RKO (cell line): ENCODE measurements around the gene ZBTB20.

ENCODE experiments used
- DNase-seq: peaks from one replicate; pipeline ENCODE4 v3.0.0-alpha.2; 2016; ENCODE audit warnings: low spot score

The ZBTB20 gene

DNA sequence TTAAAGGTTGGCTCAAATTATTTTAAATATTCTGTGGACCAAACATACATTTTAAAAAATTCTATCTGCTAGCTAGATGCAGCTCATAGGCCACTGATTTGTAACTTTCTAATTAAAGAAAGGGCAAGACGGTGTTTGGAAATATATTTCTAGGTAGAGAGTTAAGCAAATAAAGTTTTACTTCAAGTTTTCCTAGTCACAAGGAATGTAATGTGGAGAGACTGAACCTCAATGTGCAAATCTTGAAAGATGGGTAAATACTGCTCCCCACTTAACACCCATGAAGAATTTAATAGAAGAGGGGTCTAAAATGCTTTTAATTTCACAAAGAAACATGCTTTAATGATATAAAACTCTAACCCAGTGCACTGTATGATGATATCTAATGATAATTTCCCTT is 678.0 kb downstream of the ZBTB20 start:
- DNase-seq: no peak

DNA sequence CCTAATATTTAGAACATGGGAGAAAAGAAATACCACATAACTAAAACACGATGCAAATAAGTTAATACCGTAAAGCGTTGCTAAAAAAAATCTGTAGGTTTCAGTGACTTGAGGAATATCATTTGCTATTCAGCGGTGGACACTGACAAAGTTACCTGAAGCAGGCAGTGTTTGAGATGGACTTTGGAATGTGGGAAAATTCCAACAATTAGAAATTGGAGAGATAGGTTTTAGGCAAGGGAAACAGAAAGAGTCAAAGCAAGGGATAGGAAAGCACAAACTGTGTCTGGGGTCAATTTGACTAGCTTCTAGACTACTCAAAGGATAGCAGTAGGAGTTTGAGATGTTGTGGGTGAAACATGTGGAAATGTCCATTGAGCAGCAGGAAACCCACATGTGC is 680.3 kb downstream of the ZBTB20 start:
- no peak for DNase-seq

DNA sequence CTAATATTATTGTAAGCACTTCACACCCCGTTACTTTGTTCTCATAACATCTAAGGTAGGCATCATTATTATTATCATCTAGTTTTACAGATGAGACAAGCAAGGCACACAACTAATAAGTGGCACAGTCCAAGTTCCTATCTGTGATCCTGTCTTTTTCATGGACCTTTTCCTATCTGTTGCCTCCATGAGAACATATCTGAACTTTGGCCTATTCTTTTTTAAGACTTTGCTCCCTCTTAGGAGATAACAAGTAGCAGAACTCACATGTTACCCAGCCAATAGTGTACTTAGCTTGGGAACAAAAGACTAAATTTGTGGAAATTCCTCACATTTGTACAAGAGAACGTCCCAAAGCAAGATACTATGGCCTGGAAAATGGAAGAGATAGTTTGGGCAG is 680.8 kb downstream of the ZBTB20 start:
- DNase-seq: no peak

DNA sequence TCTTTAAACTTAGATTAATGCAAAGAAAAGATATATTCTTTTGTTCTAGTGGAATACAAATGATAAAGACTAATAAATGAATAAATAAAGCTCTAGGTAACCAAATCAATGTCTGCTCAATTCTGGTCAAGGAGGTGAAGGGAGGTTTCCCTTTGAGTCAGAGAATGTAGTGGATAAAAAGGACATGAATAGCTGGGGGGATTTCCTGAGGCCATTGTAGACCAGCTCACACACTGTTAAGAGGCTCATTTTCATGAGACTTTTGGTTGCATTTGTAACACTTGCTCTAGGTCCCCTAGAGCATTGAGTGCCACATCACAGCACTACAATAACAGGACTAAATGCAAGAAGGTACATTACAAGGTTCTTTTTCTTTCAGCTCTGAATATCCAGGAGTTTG is 682.5 kb downstream of the ZBTB20 start:
- no peak for DNase-seq

DNA sequence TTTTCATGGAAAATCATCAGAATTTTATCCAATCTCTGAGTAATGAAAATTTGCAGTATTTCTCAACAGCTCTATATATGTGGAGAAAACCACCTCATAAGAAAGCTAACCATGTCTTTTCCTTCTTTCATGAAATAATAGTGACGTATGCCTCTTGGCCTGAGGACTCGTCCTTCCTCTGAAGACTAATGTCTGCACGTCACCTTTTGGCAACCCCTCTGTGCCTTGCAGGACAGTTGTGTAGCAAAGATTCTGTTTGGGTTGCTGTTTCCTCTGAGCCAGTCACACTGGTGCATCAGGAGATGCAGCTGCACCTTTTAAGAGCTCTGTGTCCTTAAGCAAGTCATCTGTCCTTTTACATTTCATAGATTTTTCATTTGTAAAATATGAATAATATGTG is 684.3 kb downstream of the ZBTB20 start:
- no peak for DNase-seq

DNA sequence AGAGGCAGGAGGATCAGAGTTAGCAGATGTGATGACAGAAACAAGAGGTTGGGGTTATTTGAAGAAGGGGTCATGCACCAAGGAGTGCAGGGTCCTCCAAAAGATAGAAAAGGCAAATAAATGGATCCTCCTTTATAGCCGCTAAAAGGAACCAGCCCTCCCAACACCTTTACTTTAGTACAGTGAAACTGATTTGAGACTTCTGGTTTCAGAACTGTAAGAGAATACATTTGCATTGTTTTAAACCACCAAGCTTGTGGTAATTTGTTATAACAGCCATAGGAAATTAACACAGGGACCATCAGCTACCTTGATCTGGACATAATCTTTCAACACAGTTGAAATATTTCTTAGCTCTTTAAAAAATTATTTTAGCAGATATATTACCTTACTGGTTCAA is 686.6 kb downstream of the ZBTB20 start:
- DNase-seq: no peak

DNA sequence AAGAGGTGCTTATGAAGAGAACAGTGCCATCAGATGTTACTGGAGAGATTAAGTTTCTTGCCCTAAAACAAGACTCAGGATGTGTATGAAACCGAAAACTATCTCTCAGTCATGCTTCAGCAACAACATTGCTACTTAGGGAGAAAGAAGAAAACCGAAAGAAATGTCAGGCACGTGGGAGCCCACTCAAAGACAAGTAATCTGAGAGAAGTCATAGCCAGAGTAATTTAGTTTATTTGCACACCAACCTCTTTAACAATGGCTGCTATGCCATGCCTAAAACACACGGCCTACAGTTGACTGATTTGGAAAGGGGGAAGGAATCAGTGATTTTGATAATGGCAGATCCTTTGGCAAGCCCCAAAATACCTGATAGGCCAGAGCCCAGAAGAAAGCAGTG is 690.3 kb downstream of the ZBTB20 start:
- no peak for DNase-seq

DNA sequence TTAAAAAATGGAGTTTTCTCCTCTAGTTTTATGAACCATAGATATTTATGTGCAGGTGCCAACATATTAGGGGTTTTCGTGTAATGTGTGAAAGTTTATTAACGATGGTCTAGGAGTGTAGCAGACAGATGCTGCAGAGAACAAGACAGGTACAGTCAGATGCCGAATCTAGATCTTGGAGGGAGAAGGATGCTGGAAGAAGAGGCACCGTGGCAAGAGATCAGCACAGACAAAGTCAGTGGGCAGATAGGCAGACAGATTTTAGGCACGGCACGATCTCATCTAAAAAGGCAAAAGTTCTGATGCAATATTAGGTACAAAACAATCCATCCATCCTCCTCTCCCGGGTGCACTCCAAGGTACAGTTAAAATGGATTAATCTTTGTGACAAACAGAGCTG is 691.7 kb downstream of the ZBTB20 start:
- DNase-seq: no peak

DNA sequence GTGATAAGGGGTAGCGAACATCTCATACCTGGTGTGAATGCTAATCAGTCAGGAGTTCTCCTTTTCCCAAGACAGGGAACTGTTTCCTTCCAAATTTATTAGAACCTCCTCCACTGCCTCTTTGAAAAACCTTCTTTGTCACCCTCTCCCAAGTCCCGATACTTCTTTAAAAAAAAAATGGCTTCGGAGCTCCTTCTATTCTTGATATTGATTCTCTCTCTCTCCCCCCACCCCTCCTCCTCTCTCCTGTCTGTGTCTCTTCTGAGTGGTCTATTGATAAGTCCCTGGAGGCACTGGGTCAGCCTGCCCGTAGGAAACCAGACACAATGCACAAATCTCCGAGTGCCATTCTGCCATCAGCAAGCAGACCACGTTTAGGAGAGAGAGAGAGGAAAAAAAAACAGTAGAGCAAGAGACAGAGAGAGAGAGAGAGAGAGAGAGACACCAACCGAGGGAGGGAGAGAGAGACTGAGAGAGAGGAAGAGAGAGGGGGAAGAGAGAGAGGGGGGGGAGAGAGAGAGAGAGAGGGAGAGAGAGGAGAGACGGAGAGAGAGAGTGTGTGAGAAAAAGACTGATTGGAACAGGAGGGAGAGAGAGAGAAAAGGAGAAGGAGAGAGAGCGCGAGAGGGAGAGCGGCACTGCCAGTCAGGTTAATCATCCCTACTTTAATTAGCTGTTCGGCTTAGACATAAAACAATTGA is 692.4 kb downstream of the ZBTB20 start:
- no peak for DNase-seq

DNA sequence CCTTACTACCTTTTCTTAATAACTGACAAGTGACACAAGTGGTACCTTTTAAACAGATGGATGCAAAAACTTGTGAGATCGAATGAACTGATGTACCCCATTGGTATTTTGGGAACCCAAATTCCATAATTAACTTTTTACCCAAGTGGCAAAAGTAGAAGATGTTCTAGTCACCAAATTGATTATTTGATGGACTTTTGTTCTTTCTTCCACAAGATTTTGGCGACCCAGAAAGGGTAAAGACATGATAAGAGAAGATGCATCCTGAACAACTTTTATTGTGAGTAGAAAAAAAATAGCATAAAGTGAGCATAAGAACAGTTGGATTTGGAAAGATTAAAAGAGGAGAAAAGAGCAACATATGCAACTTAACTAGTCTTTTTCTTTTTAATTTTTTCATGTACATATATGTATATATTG is 693.7 kb downstream of the ZBTB20 start:
- DNase-seq: no peak

DNA sequence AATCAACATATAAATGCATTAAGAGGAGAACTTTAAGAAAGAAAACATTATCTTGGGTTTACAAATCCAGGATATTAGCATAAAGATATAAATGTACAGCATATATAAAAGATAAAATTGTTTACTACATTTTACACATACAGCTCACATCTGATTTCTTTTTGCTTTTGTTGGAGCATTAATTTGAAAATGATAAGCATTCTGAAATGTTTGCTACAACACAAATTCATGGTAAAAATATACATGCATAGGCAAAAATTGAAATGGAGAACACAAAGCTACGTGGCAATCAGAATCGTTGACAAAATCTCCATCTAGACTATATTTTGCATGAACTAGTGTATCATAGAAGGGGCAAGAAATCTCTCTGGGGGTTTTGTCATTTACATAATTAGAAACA is 694.2 kb downstream of the ZBTB20 start:
- DNase-seq: no peak

DNA sequence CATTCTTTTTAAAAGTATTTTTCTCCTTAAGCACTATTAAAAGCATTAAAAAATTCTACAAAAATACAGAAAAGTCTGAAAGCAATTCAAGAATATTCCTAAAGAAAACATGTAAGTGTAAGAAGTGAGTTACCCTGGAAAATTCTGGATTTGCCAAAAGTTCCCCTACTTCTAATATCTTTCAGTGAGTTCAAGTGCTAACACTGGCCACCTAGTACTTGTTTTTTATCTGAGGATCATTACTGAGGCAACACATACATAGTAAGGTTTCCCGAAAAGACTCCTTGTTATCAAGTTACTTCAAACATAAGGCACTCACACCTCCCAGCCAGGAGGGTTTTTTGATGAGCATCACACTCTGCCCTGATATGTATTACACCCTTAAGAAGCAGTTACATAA is 694.8 kb downstream of the ZBTB20 start:
- no peak for DNase-seq

DNA sequence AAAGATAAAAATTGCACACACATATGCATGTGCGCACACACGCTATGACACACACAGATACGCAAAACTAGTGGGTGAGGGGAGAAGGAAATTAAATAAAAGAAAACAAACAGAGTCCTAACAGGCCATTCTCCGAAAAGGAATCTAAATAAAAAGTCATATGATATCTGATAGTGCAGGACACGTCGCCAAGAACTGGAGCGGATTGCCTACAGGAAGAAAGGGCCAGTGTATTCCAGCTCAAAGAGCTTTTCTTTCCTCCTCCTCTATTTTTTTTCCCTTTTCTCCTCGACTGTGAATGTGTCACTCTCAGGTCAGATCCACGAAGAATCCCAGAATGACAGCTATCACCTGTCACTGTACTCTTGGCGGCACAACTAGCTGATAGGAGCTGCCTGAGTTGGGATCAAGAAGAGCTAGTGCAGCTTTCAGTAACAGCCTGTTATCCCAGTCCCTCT is 695.5 kb downstream of the ZBTB20 start:
- DNase-seq: no peak

DNA sequence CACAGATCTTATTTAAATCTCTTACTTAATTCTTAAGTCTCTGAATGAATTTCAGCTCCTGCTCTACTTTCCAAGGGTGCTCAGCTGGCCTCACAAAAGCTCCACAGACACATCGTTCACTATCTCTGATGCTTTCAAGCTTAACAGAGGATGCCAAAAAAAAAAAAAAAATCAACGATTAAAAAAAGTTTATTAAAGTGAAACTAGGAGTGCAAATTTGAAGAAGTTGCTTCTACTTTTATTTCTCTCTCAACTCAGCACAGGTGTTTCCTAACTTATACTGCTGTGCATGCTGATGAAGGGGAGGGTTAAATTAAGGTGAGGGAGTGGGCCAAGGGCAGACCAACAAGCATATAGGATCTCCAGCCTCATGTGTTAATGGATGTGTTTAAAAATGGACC is 696.0 kb downstream of the ZBTB20 start:
- no peak for DNase-seq

DNA sequence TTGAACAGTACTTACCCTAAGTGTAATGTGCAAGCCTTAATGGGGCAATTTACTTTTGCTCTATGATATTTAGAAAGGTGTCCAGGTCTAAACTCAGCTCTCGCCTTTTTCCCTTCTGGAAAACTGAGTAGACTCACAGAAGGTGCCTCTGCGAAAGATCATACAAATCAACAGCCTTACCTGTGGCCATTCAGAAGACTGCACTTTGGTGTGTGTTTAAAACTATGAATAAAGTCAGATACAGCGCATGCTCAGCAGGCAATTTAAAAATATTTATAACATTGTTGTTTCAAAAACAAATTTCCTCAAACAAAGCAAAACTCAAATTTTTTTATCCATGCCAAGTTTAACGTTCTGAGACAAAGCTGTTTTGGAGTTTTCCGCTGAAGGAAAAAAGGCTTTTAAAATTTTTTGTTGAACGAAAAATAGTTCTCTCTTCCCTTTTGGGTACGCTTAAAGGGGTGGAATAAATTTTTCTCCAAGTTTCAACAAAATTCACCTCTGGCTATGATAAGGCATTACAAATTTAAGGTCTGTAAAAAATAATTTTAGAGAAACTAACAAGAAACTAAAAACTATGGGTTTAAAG is 697.0 kb downstream of the ZBTB20 start:
- DNase-seq: no peak

DNA sequence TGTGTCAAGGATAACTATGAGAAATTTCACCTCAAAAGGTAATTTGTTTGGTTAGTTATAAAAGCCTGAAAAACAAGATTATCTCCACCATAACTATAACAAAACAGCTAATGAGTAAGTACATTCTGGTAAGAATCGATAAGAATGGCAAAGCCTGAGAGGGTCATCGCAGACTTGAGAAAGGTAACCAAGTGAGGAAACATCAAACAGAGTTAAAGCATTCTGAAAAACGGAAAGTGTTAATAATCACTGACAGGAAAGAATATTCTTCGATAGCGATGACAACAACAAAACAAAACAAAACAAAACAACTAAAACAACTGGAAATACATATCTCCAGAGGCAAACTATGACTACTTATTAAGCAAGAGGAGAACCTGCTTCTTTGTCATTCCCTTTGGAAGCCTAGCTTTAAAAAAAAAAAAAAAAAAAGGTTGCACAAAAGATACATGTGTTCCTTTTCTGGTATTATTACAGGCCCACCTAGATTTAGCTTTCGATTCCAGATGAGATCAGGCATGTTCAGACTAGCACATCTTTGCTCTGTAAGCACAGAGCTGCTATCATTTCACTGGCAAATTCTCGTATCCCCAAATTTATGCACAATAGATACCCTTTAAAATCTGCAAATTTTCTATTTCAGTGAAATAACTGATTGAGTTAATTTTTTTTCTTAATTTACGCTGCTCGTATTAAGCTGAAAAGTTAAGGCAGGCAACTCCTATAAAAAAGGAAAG is 697.6 kb downstream of the ZBTB20 start:
- DNase-seq: no peak

DNA sequence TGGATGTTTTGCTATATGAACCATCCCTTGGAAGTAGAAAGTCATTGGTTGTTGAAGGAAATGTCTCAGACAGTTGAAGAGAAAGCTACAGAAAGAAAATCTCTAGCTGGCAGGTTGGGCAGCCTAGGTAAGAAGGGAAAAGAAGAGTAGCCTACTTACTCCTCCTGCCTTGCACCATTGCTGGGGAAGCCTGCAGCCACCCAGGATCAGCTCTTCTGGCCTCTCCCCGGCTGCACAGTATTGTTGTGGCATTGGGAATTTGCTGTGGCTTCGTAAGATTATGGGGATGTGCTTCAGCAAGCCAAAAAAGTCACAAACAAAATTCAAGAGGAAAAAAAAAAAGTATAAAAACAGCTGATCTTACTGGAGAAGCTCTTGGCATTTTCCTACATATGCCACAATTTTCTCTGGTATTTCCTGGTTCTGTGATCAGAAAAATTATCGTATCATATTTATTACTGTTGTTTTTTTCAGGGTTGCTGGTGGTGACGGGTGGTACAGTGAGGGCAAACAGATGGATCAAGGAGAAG is 699.1 kb downstream of the ZBTB20 start:
- DNase-seq: no peak

DNA sequence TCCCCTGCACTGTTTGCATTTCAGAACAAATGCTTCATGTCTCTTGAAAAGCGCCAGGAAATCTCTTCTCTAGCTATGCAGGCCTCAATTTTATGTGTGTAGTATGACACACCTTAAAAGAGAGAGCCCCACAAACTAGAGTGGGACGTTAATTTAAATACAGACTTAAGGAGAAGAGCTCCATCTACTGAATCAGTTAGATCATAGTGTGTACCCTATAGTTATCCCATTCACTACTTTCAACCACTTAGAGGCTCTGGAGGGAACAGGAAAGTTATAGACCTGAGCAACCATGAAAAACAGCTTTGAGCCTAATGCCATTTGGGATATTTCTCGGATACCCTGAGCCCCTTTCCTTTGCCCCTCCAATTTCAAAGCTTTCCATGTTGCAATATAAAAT is 699.5 kb downstream of the ZBTB20 start:
- no peak for DNase-seq

DNA sequence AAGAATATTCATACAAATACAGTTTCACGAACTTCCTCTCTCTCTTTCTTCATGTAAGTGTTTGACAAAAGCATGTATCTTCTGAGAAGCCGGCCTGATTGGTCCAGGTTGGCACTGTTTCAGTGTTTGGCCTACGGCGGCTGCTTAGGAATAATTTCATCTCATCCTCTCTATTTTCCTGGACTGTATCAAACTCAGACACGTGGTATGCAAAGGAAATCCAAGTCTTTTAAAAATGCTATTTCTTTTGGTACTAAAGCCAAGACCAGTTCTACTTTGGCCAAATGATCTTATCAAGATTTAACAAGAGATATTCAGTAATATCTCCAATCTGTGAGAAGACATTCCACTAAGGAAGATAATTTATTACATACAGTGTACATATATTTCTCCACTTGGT is 700.5 kb downstream of the ZBTB20 start:
- no peak for DNase-seq

DNA sequence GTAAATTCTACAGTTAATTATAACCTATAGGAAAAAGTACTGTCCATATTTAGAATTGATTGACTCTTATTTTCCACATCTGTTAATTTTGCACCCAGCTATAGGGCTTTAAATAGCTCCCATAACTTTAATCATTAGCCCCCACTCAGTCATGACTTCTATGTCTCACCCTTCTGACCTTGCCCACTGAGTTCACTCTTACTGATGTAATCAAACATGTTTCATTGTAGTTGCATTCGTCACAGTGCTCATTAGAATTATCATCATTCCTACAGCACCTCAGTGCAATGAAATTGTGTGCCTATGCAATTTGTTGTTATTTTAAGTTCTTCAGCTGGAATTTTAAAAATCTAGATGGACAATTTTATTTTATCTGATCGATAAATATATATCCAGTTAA is 701.9 kb downstream of the ZBTB20 start:
- peak; percentile 29 for DNase-seq

DNA sequence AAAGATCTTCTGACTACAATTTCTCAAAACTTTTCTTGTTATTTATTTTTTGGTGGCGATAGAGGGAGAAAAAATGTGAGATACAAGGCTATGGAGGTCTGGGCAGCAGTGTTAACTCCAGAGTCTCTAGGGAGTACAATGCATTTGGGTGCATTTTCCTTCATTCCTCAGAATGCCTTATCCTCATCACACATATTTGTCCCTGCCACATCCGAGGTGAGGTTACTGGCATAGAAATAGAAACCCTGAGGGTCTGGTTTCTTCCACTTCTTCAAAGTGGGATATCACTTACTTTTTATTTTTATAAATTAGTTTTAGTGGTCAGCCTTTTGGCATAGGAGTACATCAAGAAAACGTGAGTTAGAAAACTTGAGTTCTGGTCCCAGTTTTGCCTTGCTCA is 702.9 kb downstream of the ZBTB20 start:
- no peak for DNase-seq

DNA sequence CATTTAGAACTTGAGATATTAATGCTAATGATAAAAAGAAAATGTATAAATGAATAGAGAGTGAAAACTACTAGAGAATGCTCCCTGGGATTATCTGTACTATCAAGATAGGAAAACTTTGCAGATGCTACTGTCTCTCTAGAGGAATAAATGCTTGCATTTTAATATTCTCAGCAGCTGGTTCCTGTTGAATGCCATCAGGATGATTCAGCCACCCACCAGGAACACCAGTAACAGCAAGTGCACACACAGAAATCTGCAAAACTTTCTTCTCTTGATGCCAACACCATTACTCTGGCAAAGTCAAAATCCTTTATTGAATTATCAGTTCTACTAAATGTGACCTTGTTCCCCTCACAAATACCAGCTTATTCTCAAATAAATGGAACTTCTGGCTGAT is 704.8 kb downstream of the ZBTB20 start:
- DNase-seq: peak; percentile 32

DNA sequence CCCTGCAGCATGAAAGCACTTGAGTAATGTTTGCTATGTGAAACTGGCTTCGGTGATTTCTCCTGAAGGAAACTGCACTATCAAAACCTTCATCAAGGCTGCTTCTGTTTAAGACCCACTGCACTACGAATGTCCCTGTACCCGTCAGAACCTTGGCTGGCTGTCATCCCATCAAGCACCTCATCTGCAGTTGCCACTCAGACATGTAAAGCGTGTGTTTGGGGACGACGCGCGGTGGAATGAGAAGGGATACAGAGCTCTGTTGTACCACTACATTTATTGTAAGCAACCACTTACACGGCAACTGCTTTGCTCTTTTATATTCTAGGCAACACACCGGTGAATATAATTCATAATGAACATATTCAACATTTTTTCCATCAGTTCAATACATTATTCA is 705.7 kb downstream of the ZBTB20 start:
- no peak for DNase-seq
